GM12874 (cell line): ENCODE results near the gene SYK.

Experiments
- CTCF ChIP-seq: IDR thresholded peaks from 2 replicates; pipeline ENCODE4 v1.5.1; 2011; ENCODE audit warnings: low read depth, mild to moderate bottlenecking, control low read depth, low read length, moderate library complexity; ENCODE audit not compliant: insufficient read depth

The SYK gene

GRCh38 chr9:90787771-90788460 lies 13.7 kb upstream of the SYK start:
- no peak for TF ChIP-seq CTCF

- TF ChIP-seq CTCF: no peak
Observed at GRCh38 chr9:90789408-90789807, 12.2 kb upstream of the SYK start.

GRCh38 chr9:90789862-90790261 lies 11.8 kb upstream of the SYK start:
- TF ChIP-seq CTCF: no peak

- no peak for TF ChIP-seq CTCF
Observed at GRCh38 chr9:90793729-90794128, 7.9 kb upstream of the SYK start.

GRCh38 chr9:90795084-90795483 lies 6.5 kb upstream of the SYK start:
- no peak for TF ChIP-seq CTCF

GRCh38 chr9:90795871-90796317 lies 5.7 kb upstream of the SYK start:
- no peak for TF ChIP-seq CTCF

- TF ChIP-seq CTCF: no peak
Observed at GRCh38 chr9:90799271-90799852, 2.3 kb upstream of the SYK start.

- TF ChIP-seq CTCF: no peak
Observed at GRCh38 chr9:90801973-90802322, 329 bp downstream of the SYK start.
